Measurements from ENCODE around the gene CPLX1.
"Not testable (repeated sequence)": the region's sequence is repeated elsewhere in the genome, so short reads cannot be mapped to it uniquely, and the experiment has no call there.

The CPLX1 gene

GRCh38 chr4:791252-791897 is 34.6 kb downstream of the CPLX1 start:
- DNase-seq = no peak

- DNase-seq = no peak
These were observed 35.5 kb downstream of the CPLX1 start for GRCh38 chr4:790466-790820.

GRCh38 chr4:789571-790465 is 36.1 kb downstream of the CPLX1 start:
- DNase-seq = no peak

- no peak for DNase-seq
These were observed 37.2 kb downstream of the CPLX1 start for GRCh38 chr4:788636-789297.

DNA sequence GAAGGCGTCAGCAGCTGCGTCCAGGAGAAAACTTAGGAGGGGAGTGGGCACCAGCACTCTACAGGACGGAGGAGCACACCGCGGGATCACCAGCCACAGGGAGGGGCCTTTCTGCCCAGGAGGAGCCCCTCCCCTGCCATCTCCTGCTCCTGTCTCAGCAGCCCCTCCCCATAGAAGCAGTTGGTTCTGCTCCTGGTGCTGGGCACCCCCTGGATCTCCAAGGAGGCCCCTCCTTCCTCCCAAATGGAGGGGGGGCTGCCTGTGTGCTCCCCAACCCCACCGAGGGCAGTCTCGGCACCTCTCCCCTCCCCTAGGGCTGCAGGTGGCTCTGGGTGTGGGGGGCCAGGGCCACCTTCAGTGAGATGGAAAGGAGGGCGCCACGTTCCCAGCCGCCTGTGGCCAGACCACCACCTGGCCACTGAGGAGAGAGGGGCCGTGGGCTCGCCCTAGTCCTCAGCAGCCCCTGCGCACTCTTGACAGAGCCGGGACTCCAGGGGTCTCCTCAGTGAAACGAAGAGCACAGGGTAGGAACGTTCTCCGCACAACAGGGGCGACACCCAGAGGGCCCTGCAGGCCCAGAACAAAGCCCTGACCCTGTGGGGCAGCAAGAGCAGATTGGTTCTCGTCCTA is 37.8 kb downstream of the CPLX1 start:
- no peak for DNase-seq

- DNase-seq = no peak
These were observed 38.4 kb downstream of the CPLX1 start for GRCh38 chr4:787561-787981.

GRCh38 chr4:786861-787300 is 39.0 kb downstream of the CPLX1 start:
- DNase-seq = no peak

- no peak for DNase-seq
These were observed 39.7 kb downstream of the CPLX1 start for GRCh38 chr4:786074-786741.

DNA sequence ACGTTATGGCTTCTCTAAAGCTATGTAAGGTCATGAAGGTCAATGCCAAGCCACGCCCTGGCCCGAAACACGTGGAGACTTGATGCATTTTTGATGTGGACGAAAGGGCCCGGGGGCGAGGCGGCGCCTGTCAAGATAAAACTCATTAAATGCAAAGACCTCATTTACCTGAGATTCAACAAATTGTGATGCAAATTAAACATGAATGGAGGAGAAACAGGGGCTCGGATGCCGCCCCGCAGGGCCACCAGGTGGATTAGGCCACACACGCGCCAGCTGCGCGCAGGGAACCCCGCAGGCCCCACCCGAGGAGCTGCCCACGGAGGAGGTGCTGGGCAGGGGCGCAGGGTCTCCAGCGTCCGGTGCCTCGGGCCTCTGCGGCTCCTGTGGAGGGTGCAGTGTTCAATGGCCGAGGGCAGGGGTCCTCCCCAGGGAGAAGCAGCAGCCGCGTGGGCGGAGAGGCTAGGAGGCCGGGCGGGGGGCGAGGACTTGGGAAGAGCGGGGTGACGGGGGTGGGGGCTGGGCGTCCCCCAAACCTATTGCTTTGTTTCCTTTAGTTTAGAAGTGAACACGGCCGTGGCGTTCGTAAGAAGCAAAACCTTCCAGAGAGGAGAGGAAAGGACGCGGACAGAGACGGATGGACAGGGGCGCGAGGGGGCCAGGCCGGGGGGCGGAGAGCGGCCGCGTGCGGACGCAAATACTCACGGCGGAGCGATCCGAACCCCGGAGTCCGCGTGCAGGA is 40.4 kb downstream of the CPLX1 start:
- DNase-seq = no peak

GRCh38 chr4:784401-785331 is 41.3 kb downstream of the CPLX1 start:
- DNase-seq = no peak

DNA sequence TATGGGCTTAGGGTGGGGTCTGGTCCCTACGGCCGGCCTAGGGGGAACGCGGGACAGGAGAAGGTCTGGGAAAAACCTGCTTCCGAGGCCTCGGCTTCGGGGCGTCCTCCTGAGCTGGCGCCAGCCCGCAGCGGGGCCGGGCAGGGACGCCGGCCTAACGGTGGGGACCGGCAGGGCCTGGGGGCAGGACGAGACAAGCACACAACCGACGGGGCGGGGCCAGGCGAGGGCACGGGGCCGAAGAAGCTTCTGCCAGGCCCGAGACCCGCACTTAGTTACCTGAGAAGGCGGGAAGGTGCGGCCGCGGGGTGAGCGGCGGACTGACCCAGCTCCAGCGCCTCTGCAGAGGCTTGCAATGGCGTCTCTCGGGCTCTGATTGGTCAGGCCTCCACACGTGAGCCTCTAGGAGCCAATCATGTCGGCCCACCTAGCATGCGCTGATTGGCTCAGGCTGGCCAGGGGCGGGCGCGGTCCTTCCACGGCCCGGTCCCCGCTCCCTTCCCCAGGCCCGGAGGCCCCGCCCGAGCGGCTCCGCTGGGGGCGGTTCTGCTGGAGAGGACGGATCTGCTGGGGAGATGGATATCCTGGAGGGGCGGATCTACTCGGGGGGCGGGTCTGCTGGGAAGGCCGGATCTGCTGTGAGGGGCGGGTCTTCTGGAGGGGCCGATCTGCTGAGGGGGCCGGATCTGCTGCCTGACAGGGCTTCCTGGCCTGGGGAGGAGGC is 44.3 kb downstream of the CPLX1 start:
- peak; percentile 96 for DNase-seq

- no peak for DNase-seq
These were observed 45.0 kb downstream of the CPLX1 start for GRCh38 chr4:780716-781492.

DNA sequence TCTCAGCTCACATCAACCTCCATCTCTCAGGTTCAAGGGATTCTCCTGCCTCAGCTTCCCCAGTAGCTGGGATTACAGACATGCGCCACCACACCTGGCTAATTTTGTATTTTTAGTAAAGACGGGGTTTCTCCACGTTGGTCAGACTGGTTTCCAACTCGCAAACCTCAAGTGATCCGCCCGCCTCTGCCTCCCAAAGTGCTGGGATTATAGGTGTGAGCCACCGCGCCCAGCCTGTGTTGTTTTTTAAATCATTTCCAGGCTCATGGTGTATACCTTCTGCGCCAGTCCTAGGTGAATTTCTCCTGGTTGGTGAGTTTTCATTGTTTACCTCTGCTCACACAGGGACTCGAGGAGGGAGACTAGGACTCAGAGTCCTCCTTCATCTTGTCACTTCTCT is 45.7 kb downstream of the CPLX1 start:
- DNase-seq = not testable (repeated sequence)

GRCh38 chr4:779555-779954 is 46.4 kb downstream of the CPLX1 start:
- DNase-seq = no peak

GRCh38 chr4:777520-778262 is 48.2 kb downstream of the CPLX1 start:
- no peak for DNase-seq

DNA sequence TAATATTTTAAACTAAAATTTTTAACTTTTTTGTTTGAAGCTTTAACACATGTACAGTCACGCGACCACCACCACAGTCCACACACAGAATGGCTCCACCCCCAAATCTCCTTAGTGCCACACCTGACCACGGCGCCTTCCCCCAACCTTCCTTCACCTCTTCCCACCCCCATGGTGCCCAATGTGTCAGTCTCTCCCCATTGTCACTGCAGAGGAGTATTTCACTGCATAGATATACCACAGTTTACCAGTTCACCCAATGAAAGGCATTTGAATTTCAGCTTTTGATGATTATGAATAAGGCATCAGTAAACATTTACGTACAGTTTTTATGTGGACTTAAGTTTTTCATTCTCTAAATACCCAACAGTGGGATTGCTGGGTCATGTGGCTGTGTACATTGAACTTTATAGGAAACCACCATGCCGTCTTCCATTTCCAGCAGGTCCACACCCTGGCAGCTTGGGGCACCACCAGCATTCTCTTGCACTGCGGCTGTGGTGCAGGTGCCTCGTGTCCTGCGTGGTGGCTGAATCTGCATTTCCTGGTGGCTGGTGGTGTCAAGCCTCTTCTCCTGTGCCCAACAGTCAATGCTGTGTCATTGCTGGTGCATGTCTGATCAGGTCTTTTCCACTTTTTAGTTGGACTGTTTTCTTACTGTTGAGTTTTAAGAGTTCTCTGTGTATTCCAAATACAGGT is 49.0 kb downstream of the CPLX1 start:
- no peak for DNase-seq

GRCh38 chr4:775485-775884 is 50.4 kb downstream of the CPLX1 start:
- not testable (repeated sequence) for DNase-seq

Data from NCI-H226 (cell line).